ENCODE measurements around the gene SMAD4. TPM values are rescaled to one million over a fixed set of nuclear protein-coding genes. Genes with fewer than 3 reads are reported as not detected.
"Not testable (repeated sequence)": the region's sequence is repeated elsewhere in the genome, so short reads cannot be mapped to it uniquely, and the experiment has no call there.

Gene SMAD4
- total RNA-seq = 47.4 and 84.8 TPM in 2 replicates

DNA sequence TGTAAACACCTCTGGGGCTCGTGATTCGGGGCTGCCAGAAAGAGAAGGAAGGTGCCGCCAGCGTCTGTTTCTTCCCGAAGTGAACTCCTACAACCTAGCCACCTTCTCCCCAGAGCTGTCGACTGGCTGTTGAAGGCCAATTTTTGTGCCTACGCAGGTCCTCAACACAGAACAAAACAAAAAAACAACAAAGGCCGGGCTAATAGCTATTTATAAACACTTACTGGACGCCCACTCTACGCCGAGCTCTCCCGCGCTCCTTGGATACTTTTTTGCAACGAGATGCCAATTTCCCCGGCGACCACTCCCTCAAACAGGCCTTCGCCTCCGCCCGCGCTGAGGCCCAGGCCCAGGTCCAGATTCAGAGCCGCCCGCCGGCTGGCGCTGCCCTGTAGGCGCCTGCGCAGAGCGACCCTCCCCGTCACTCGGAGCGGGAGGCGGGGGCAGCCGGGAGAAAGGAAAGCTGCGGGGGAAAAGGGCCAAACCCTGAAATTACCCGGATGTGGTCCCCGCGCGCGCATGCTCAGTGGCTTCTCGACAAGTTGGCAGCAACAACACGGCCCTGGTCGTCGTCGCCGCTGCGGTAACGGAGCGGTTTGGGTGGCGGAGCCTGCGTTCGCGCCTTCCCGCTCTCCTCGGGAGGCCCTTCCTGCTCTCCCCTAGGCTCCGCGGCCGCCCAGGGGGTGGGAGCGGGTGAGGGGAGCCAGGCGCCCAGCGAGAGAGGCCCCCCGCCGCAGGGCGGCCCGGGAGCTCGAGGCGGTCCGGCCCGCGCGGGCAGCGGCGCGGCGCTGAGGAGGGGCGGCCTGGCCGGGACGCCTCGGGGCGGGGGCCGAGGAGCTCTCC lies at the start of gene SMAD4:
Gene SMAD4 (plus strand): TSS at position 520 of the 843 bp plus-strand sequence. CDS start 16,834 bp downstream, outside the sequence.
- DNase-seq (ENCODE audit: low read depth in 2 of 2) = peak; percentile 88 to 96

DNA sequence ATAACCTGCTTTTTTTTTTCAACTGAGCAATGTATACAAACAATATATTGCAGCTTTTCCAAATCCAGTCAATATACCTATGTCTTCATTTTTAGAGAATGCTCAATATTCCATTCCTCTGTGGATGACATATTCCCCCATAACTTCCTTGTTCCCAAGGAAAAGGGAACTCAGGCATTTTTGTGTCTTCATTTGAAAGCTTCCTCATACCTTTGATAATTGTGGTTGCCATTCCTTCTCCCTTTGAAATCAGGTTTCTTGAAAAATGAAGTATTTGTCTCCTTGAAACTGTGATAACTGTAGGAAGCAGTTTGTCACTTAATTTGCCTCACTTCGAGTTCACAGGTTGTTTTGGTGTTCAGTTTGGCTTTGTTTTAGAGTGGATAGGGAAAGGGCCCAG lies 48.6 kb upstream of the SMAD4 start:
- DNase-seq (ENCODE audit: low read depth in 2 of 2) = no peak

DNA sequence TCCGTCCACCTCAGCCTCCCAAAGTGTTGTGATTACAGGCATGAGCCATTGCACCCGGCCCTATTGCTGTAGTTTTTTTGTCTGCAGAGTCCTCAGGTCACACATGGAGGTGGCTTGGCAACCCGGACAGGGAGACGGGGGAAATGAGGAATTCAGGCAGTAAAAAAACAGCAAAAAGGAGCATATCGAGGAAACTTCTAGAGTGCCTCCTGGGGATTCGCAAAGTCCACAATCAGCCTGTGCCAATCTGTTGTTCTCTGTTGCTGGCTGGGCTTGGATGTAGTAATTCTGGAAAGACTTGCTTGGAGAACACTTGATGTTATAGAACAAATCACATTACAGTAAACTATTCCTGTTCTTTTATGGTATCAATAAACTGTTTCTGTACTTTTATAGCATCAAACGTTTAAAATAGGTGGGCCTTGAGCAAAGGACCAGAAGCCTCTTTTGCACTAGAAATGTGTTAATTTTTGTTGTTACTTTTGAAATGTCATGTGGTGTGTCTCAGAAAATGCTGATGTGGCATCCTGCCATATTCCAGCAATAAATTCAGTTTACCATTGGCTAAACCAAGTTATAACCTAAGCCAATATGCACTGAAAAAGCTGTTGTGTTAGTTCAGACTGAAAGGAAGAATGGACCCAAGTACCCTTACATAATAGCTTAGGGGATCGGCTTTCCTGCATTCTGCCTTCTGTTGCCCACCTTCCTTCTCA lies 47.8 kb upstream of the SMAD4 start:
- DNase-seq (ENCODE audit: low read depth in 2 of 2) = no peak

DNA sequence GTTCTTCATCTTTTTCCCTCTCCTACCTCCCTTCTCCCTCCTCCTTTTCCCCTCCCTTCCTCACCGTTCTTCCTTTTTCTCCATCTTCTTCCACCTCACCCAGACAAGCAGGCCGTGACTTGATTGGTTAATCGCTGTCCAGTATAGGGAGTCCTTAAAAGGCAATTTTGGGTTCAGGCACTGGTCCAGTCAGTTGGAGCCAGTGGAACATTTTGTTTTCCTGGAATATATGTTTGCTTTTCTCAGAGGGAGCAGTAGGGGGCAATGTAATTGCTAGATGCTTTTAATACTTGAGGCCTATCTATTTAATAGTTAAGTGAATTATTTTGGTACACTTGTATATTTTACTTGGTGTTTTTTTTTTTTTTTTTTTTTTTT lies 47.2 kb upstream of the SMAD4 start:
- DNase-seq (ENCODE audit: low read depth in 2 of 2) = peak in 1 of 2 donors; percentile 11

DNA sequence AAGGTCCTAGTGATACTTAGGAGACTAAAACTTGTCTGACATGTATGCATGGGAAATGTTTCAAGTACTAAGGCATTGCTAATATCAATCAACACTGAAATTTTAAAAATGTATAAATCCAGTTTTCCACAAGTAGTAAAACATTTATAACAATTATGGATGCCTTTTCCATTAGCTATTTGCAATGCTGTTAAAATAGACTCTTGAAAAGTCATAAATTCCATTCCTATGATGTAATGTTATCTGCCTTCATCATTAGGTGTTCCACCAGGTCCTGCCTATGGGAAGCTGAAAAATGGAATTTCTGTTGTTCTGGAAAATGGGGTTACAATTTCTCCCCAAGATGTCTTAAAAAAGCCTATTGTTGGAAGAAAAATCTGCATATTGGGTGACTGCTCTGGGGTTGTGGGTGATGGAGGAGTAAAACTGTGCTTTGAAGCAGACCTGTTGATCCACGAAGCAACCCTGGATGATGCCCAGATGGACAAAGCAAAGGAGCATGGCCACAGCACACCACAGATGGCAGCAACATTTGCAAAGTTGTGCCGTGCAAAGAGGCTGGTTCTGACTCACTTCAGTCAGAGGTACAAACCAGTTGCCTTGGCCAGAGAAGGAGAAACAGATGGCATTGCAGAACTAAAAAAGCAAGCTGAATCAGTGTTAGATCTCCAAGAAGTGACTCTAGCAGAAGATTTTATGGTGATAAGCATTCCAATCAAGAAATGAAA lies 43.5 kb upstream of the SMAD4 start:
- DNase-seq (ENCODE audit: low read depth in 2 of 2) = no peak

DNA sequence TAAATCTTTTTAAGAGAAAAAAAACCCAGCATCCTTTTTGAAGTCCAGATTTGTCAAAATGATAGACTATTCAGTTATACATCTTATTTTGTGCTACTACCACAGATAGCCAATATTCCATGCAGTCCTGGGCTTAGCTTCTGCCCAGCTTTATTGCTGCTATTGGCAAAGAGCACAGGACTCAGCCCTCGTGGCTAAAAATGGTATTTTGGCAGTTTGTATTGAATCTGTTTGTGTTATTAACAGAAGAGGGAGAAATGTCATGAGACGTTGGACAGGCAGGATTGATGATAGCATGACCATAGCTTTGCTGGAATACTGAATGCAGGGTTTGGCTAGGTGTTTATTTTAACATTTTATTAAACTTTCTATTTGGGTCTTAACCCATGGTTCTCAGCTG lies 42.8 kb upstream of the SMAD4 start:
- no peak for DNase-seq (ENCODE audit: low read depth in 2 of 2)

DNA sequence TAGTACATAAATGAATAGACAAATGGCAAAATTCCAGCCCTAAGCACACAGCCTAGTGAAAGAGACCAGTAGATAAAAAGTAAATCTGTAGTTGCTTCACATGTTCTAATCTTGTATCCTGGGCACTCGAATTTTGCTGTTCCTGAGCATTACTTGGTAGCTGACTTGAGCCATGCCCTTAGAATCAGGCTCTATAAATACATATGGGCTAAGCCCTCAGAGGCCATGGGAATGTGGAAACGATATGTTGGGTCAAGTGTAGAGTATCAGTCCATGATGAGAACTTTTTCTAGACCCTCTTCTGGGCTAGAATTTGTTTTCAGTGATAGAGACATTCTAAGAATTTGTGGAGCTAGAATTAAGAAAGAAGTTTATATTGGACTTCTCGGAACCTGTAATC lies 40.3 kb upstream of the SMAD4 start:
- DNase-seq (ENCODE audit: low read depth in 2 of 2) = no peak

DNA sequence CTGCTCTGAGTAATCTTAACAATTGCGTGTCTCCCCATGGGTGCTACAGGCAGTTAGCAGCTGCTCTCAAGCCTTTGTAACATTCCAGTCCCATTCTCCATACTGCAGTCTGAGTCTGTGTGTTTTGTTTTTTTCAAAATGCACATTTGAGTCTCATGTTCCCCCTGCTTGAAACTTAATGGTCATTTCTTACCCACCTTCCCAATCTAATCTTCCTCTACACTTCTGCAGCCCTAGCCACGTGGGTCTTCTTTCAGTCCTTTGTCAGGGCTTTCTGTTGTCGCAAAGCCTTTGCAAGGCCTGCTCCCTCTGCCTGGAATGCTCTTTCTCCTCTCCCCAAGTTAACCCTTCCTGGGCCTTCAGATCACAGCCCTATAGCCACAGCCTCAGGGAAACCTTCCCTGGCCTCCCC lies 37.7 kb upstream of the SMAD4 start:
- DNase-seq (ENCODE audit: low read depth in 2 of 2) = no peak

DNA sequence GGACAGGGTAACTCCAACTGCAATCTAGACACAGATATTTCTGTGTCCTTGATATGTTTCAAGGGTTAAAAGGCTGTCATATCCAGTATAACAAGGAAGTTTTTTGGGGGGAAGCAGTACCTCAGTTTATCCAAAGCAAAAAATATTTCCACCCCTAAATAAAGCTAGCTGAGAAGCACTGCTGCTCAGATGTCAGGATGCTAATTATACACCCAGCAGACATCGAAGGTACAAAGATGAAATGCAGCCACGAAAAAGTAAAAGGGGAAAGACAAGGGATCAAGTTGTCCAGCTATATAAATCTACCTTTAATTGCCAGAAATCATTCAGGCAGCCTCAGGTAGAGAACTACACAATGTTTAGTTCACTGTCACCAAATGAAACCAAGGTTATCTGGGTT lies 36.0 kb upstream of the SMAD4 start:
- no peak for DNase-seq (ENCODE audit: low read depth in 2 of 2)

DNA sequence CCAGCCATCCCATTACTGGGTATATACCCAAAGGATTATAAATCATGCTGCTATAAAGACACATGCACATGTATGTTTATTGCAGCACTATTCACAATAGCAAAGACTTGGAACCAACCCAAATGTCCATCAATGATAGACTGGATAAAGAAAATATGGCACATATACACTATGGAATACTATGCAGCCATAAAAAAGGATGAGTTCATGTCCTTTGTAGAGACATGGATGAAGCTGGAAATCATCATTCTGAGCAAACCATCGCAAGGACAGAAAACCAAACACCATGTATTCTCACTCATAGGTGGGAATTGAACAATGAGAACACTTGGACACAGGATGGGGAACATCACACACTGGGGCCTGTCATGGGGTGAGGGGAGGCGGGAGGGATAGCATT lies 26.8 kb upstream of the SMAD4 start:
- DNase-seq (ENCODE audit: low read depth in 2 of 2) = not testable (repeated sequence)

DNA sequence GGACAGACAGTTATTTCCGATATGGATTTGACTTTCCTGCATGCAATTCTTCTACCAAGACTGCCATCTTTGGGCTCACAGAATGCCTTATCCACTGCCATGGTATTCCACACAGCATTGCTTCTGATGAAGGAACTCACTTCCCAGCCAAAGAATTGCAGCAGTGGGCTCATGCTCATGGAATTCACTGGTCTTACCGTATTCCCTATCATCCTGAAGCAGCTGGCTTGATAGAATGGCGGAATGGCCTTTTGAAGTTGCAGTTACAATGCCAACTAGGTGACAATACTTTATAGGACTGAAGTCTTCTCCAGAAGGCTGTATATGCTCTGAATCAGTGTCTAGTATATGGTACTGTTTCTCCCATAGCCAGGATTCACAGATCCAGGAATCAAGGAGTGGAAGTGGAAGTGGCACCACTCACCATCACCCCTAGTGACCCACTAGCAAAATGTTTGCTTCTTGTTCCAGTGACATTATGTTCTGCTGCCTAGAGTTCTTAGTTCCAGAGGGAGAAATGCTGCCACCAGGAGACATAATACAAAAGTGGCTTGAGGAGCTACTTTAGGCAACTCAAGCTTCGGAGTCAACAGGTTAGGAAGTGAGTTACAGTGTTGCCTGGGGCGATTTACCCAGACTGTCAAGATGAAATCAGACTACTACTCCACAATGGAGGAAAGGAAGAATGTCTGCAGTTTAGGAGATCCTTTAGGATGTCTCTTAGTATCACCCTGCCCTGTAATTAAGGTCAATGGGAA lies 23.8 kb upstream of the SMAD4 start:
- DNase-seq (ENCODE audit: low read depth in 2 of 2) = no peak

DNA sequence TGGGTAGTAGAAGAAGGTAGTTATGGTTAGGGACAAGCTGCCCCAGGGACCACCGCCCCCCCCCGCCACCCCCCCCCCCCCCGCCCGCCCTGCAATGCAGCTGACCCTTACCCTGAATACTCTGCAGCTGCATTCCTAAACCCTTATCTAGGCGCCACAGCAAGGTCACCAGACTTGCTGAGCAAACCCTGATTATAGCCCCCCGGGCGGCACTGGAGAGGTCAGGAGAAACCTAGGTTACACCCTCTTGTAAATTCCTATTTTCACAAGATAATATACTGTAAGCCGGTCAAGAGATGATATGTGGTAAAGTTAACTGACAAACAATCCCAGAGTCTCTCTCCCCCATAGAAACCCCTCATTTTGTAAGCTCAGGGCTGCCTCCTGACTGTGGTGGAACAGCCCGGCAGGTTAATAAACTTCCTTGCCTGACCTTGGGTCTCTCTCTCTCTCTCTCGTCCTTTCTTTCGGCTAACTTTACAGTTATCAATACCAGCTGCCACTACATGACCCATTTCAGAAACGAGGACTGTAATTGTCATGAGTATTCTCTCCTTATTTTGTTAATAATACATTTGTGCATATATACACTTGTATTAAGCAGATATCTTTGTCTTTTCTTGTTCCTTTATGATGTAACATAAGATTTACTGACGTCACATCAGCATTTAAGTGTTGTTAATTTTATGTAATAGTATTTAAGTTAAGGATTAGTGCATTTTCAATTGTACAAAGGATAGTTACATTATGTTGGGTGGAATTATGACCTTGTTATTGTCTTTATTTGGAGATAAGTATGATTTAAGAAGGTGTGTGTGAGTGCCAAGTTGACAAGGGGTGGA lies 22.8 kb upstream of the SMAD4 start:
- DNase-seq (ENCODE audit: low read depth in 2 of 2) = no peak

DNA sequence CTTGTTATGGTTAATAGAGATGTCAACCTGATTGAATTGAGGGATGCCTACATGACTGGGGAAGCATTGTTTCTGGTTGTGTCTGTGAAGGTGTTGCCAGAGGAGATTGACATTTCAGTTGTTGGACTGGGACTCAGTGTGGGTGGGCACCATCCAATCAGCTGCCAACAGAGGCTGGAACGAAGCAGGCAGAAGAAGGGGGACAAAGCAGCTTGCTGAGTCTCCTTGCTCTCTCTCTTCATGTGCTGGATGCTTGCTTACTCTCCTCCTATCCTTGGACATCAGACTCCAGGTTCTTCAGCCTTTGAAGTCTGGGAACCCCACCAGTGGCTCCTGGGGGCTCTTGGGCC lies 22.2 kb upstream of the SMAD4 start:
- no peak for DNase-seq (ENCODE audit: low read depth in 2 of 2)

DNA sequence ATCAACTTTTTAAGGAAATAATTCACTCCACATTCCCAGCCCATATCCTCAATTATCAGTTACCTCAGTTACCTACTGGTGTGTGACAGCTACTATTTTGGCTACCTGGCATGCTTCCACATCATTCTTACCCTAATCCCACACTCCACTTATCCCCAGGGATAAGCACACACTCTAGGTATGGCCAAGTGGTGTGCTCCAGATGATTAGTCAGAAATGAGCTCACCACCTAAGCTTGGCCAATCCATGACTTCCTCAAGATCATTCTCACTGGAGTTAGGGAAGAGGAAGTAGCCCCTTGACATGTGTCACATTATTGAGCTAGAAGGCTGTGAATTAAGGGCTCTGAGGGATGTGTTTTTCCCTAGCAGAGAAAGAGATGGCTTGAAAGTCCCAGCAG lies 20.9 kb upstream of the SMAD4 start:
- DNase-seq (ENCODE audit: low read depth in 2 of 2) = no peak

DNA sequence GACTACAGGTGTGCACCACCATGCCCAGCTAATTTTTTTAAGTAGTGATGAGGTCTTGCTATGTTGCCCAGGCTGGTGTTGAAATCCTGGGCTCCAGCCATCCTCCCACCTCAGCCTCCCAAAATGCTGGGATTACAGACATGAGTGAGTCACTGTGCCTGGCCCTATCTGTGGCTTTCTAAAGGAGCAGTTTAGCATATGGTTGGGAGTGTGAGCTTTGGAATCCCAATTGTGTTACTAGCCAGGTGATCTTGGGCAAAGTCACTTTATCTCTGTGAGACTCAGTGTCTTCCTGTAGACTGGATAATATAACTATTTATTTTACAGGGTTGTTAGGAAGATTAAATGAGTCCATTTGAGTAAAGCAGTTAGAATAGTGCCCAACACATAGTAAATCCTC lies 19.8 kb upstream of the SMAD4 start:
- DNase-seq (ENCODE audit: low read depth in 2 of 2) = no peak

DNA sequence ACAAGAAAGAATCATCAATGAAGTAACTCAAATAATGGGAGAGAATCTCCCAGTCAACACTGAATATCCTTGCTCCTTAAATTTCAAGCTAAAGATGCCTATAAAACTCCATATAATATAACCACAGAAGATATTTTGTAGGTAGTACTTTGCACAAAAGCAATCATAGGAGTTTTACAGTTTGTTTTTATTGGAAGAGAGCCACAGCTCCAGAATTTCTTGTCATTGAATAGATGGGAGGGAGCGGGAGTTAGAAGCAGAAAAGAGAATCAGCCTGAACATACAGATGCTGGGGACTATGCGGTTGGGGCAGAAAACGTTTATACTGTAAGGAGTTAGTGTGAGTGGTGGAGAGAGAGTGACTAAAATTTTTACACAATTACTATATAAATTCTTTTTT lies 18.3 kb upstream of the SMAD4 start:
- no peak for DNase-seq (ENCODE audit: low read depth in 2 of 2)

DNA sequence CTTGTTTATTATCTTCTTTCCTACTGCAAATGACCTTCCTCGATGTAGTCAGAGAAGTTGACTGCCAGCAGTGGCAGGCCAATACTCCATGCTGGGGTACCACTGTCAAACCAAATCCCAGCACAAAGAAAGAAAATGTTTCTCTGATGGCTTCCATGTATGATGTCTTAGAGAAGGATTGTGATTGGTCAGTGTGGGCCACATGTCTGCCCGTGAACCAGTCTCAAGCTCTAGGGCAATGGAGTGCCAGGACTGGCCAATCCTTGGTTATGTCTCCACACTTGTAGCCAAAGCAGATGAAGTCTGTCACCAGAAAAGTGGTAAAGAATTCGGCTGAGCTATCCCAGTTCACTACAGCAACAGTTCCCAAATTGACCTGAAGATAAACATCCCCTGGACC lies 17.6 kb upstream of the SMAD4 start:
- no peak for DNase-seq (ENCODE audit: low read depth in 2 of 2)

DNA sequence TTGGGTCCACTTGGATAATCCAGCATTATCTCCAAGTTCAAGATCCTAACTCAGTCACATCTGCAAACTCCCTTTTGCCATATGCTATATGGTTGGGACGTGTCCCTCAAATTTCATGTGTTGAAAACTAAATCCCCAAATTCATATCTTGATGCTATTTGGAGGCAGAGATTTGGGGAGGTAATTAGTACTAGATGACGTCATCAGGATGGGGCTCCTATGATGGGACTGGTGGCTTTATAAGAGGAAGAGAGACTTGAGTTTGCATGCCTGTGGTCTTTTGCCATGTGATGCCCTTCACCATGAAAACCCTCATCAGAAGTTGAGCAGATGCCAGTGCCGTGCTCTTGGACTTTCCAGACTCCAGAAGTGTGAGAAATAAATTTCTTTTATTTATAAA lies 16.8 kb upstream of the SMAD4 start:
- DNase-seq (ENCODE audit: low read depth in 2 of 2) = no peak

DNA sequence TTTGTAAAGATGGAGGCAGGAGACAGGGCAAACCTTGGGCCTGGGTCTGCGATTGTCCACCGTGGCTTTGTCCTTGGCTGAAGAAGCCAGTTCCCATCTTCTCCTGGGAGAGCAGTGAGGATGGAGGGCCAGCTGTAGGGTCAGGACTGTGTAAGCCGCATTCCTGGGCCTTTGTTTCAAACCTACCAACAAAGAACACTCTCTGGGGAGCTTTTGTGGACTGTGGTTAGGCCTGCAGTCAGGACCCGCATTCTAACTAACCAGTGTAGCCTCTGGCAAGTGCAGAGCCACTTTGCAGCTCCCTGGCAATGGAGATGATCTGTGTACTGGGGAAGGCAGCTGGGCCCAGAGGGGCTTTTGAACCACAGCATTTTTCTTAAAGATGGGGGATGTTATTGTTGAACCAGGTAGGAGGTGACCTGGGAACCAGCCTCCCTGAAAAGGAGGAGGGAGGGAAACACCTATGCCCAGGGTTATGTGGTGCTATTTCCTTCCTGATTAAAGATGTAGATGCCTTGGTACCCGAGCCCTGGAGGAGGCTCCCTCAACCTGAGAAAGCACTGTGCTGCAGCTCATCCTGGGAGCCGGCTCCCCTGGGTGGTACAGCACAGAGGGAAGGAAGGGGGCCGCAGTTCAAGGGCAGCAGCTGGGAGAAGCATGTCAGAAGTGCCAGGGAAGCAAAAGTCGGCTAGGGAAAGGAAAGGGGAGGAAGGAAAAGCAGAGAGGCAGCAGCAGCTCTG lies 12.7 kb upstream of the SMAD4 start:
- no peak for DNase-seq (ENCODE audit: low read depth in 2 of 2)

DNA sequence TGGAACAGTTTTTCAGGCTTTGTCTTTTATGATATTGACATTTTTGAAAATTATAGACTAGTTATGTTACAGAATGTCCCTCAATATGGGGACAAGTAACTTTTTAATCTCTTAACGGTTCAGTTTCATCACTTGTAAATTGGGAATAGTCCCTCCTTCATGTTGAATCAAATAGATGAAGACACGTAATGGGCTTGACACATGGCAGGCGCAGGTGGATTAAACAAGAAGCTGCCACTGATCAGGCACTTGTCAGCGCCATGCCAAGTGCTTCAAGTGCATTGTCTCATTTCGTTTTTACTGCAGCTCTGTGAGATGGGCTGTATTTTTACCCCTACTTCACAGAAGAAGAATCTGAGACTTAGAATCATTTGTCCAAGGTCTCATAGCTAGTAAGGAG lies 9.5 kb upstream of the SMAD4 start:
- DNase-seq (ENCODE audit: low read depth in 2 of 2) = no peak

Data from dermis microvascular lymphatic vessel endothelial cell (primary cell).